CD4-positive, CD25-positive, alpha-beta regulatory T cell (primary cell): ENCODE measurements around the gene SNTG2. TPM values are rescaled to one million over a fixed set of nuclear protein-coding genes. Genes with fewer than 3 reads are reported as not detected.
"Not testable (repeated sequence)": the region's sequence is repeated elsewhere in the genome, so short reads cannot be mapped to it uniquely, and the experiment has no call there.

Source experiments
- ATAC-seq, 2 donors: fragments of 150-1000 bp; cut with Tn5 transposase; one replicate each; pipeline ENCODE4 v1.10.0; 2021; ENCODE audit warnings: low read depth in 2 of 2, moderate number of reproducible peaks in 2 of 2, moderate library complexity in 1 of 2
- DNase-seq, 3 donors: peaks; one replicate each; pipeline versions ENCODE4 v3.0.0 to v3.0.0-alpha.2; 2012 to 2022; ENCODE audit warnings: mixed read lengths in 1 of 3
- H3K27ac ChIP-seq: one replicate; pipeline ENCODE4 v1.7.0; 2013; ENCODE audit warnings: mild to moderate bottlenecking, low read length; ENCODE audit not compliant: insufficient read depth, poor library complexity, severe bottlenecking
- H3K27me3 ChIP-seq: one replicate; pipeline ENCODE4 v1.7.0; 2013; ENCODE audit warnings: low read length; ENCODE audit not compliant: control insufficient read depth, insufficient read depth
- H3K36me3 ChIP-seq: one replicate; pipeline ENCODE4 v1.7.0; 2013; ENCODE audit warnings: mild to moderate bottlenecking, low read length, moderate library complexity; ENCODE audit not compliant: control insufficient read depth, insufficient read depth
- H3K4me1 ChIP-seq: 2 replicates; pipeline ENCODE4 v1.7.0; 2013; ENCODE audit warnings: mild to moderate bottlenecking, low read length; ENCODE audit not compliant: insufficient read depth, control insufficient read depth, poor library complexity, severe bottlenecking
- H3K4me3 ChIP-seq: one replicate; pipeline ENCODE4 v1.7.0; 2013; ENCODE audit warnings: low read depth, mild to moderate bottlenecking, low read length, moderate library complexity
- H3K9me3 ChIP-seq, 2 experiments: 1 replicate in 1 of 2; 2 replicates in 1 of 2; pipeline ENCODE4 v1.7.0; 2013; ENCODE audit warnings: low read length in 2 of 2, mild to moderate bottlenecking in 1 of 2, moderate library complexity in 1 of 2; ENCODE audit not compliant: control insufficient read depth in 2 of 2
- H3K27ac Mint-ChIP-seq, 3 donors: one replicate each; pipeline ENCODE4 v1.8.0; 2020 to 2022; ENCODE audit warnings: mild to moderate bottlenecking in 3 of 3, mixed read lengths in 3 of 3, moderate library complexity in 2 of 3
- H3K27me3 Mint-ChIP-seq: one replicate; pipeline ENCODE4 v1.8.0; 2022; ENCODE audit warnings: mild to moderate bottlenecking, mixed read lengths
- H3K36me3 Mint-ChIP-seq: one replicate; pipeline ENCODE4 v1.8.0; 2020; ENCODE audit warnings: mixed read lengths
- H3K4me1 Mint-ChIP-seq, 4 donors: one replicate each; pipeline ENCODE4 v1.8.0; 2020 to 2022; ENCODE audit warnings: mixed read lengths in 4 of 4, mild to moderate bottlenecking in 1 of 4
- H3K4me3 Mint-ChIP-seq, 4 donors: one replicate each; pipeline ENCODE4 v1.8.0; 2020 to 2022; ENCODE audit warnings: mild to moderate bottlenecking in 4 of 4, mixed read lengths in 4 of 4, moderate library complexity in 3 of 4
- H3K9me3 Mint-ChIP-seq, 7 donors: one replicate each; pipeline ENCODE4 v1.8.0; 2020 to 2022; ENCODE audit warnings: mixed read lengths in 7 of 7, mild to moderate bottlenecking in 3 of 7, moderate library complexity in 2 of 7
- polyA plus RNA-seq, 4 donors: library from polyadenylated mRNA; unstranded; fragments of 300-500 nt; fragmentation: Illumina TruSeq; gene quantifications; one replicate each; pipeline ENCODE4 v1.2.3, GENCODE V29; 2021
- total RNA-seq: library from RNA; stranded (reverse); gene quantifications from one replicate; pipeline ENCODE4 v1.2.3, GENCODE V29; 2022

SNTG2 gene
- total and polyA plus RNA-seq, 5 donors from 2014 or later: 0.64 TPM; not detected in 4

DNA sequence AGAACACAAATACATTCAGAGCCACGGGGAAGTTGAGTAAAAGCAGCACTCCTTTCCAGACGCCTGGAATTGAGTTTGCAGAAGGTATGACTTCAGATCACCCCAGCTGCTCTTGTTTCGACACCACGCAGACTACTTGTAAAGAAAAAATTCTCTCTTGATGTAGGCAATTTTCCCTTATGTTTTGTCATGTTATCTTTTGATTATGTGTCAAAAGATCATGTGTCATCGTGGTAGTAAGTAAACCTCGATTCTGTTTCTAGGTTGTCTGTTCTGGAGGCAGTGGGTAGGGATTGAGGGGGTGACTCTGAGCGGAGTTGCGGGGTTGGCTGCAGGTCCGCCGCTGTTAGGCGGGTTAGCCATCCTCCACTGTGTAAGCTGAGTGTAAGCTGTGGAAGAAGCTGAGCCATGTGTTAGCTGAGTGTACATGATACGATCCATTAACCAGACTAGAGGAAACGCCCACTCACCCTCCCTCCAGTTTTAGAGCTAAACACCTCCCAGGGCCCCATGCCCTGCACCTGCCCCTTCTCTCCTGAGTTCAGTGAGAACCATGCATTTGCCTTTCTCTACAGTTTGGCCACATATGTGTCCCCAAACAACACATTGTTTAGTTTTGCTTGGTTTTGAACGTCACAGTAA lies 181.8 kb downstream of the SNTG2 start:
- no peaks in the 10 kb centered on the region for H3K36me3 Mint-ChIP-seq
- Histone ChIP-seq H3K36me3 (no peaks in the 10 kb centered on the region), H3K4me1 (no peaks in the 10 kb centered on the region), H3K27me3 (no peaks in the 10 kb centered on the region), H3K9me3 (no peaks in the 10 kb centered on the region), H3K4me3 (no peak overlapping the region), H3K27ac (no peak overlapping the region)
- H3K27ac Mint-ChIP-seq: no peak overlapping the region
- no peak overlapping the region for H3K4me3 Mint-ChIP-seq
- DNase-seq (no peak), ATAC-seq (peak in 1 of 2 donors; percentile 11)
- H3K9me3 Mint-ChIP-seq: peaks cover 0 to 2% (median 0%) of the 10 kb centered on the region in 7 donors
- peaks cover 6% of the 10 kb centered on the region for H3K27me3 Mint-ChIP-seq
- peaks cover 0 to 12% (median 3%) of the 10 kb centered on the region in 4 donors for H3K4me1 Mint-ChIP-seq

- H3K4me1 Mint-ChIP-seq: peaks cover 0 to 12% (median 3%) of the 10 kb centered on the region in 4 donors
- not testable (repeated sequence) for H3K27me3 ChIP-seq, H3K9me3 ChIP-seq, ATAC-seq, H3K36me3 Mint-ChIP-seq, H3K27ac ChIP-seq, H3K36me3 ChIP-seq, H3K9me3 Mint-ChIP-seq, H3K27ac Mint-ChIP-seq, H3K27me3 Mint-ChIP-seq, H3K4me1 ChIP-seq, H3K4me3 ChIP-seq, DNase-seq
- peak overlapping the region in 2 of 4 donors; percentile 24 for H3K4me3 Mint-ChIP-seq
These were observed 183.2 kb downstream of the SNTG2 start for GRCh38 chr2:1133896-1134295.

- ATAC-seq: no peak
- no peak overlapping the region for H3K4me3 ChIP-seq
- Mint-ChIP-seq H3K36me3 (no peaks in the 10 kb centered on the region), H3K27me3 (peaks cover 6% of the 10 kb centered on the region), H3K9me3 (peaks cover 0 to 2% (median 0%) of the 10 kb centered on the region in 7 donors), H3K27ac (no peak overlapping the region), H3K4me1 (peaks cover 0 to 12% (median 3%) of the 10 kb centered on the region in 4 donors), H3K4me3 (no peak overlapping the region)
- H3K27ac ChIP-seq: no peak overlapping the region
- no peaks in the 10 kb centered on the region for H3K9me3 ChIP-seq
- no peaks in the 10 kb centered on the region for H3K27me3 ChIP-seq
- H3K4me1 ChIP-seq: no peaks in the 10 kb centered on the region
- DNase-seq: no peak
- no peaks in the 10 kb centered on the region for H3K36me3 ChIP-seq
These were observed 184.0 kb downstream of the SNTG2 start for GRCh38 chr2:1134629-1135028.

DNA sequence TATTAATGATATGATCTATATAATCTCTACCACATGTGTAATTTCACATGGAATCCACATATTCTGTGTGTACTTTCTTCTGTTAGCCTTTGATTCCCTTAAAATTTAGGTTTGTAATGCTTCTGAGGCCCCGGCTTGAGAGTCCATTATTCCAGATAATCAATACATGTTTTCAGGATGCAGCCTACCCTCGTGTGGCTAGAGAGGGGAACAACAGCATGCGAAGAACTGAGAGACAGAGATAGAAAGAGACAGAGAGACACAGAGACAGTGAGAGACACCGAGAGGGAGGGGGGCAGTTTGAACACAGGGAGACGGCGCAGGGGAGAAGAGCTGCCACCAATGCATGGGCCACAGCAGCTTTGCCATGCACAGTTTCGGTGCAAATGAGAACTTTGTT lies 185.4 kb downstream of the SNTG2 start:
- no peak for DNase-seq
- Histone ChIP-seq H3K9me3 (no peaks in the 10 kb centered on the region), H3K4me1 (no peaks in the 10 kb centered on the region), H3K36me3 (no peaks in the 10 kb centered on the region), H3K27ac (no peak overlapping the region), H3K27me3 (no peaks in the 10 kb centered on the region), H3K4me3 (no peak overlapping the region)
- peaks cover 6% of the 10 kb centered on the region for H3K27me3 Mint-ChIP-seq
- H3K4me1 Mint-ChIP-seq: peaks cover 0 to 15% (median 3%) of the 10 kb centered on the region in 4 donors
- H3K4me3 Mint-ChIP-seq: peak overlapping the region in 1 of 4 donors; percentile 47
- H3K27ac Mint-ChIP-seq: no peak overlapping the region
- ATAC-seq: no peak
- H3K9me3 Mint-ChIP-seq: peaks cover 0 to 2% (median 0%) of the 10 kb centered on the region in 7 donors
- no peaks in the 10 kb centered on the region for H3K36me3 Mint-ChIP-seq

DNA sequence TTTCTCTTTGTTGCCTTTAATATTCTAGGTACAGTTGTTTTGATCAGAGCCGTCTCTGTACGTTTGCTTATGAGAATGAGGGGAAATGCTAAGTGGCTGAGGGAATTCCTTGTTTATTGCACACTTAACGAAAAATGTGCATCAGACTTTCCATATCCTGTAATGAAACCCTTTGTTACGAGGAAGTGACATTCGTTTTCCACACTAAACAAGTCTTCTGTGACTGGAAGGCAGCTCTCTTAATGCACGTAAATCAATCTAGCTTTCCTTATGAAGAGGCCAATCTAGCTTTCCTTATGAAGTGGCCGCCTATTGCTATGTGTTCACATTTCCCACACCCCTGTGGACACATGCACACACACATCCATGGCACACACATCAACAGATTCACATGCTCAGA lies 186.2 kb downstream of the SNTG2 start:
- Mint-ChIP-seq H3K9me3 (no peaks in the 10 kb centered on the region), H3K4me1 (peaks cover 0 to 15% (median 3%) of the 10 kb centered on the region in 4 donors), H3K27ac (no peak overlapping the region), H3K27me3 (peaks cover 3% of the 10 kb centered on the region), H3K4me3 (no peak overlapping the region), H3K36me3 (no peaks in the 10 kb centered on the region)
- Histone ChIP-seq H3K27me3 (no peaks in the 10 kb centered on the region), H3K27ac (no peak overlapping the region), H3K9me3 (no peaks in the 10 kb centered on the region), H3K4me3 (no peak overlapping the region), H3K4me1 (no peaks in the 10 kb centered on the region), H3K36me3 (no peaks in the 10 kb centered on the region)
- ATAC-seq (no peak), DNase-seq (no peak)

DNA sequence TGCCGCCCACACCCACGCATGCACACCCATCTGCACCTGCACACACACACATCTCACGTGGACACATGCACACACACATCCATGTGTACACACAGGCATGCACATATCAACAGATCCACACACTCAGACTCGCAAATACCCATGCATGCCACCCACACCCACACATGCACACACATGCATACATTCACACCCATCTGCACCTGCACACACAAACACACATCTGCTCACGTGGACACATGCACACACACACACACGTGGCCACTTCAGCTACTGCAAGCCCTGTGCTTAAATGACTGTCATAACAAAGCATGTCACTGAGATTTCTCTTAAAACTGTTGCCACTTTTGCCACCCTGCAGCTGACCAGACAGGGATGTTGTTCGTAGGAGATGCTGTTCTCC lies 186.6 kb downstream of the SNTG2 start:
- Mint-ChIP-seq H3K27ac (no peak overlapping the region), H3K27me3 (no peaks in the 10 kb centered on the region), H3K9me3 (no peaks in the 10 kb centered on the region), H3K4me1 (peaks cover 0 to 15% (median 3%) of the 10 kb centered on the region in 4 donors), H3K4me3 (no peak overlapping the region), H3K36me3 (no peaks in the 10 kb centered on the region)
- no peaks in the 10 kb centered on the region for H3K27me3 ChIP-seq
- no peaks in the 10 kb centered on the region for H3K9me3 ChIP-seq
- ATAC-seq: no peak
- no peak for DNase-seq
- no peak overlapping the region for H3K27ac ChIP-seq
- no peak overlapping the region for H3K4me3 ChIP-seq
- no peaks in the 10 kb centered on the region for H3K4me1 ChIP-seq
- H3K36me3 ChIP-seq: no peaks in the 10 kb centered on the region

GRCh38 chr2:1137913-1138391 lies 187.3 kb downstream of the SNTG2 start:
- H3K36me3 ChIP-seq: no peaks in the 10 kb centered on the region
- H3K9me3 ChIP-seq: no peaks in the 10 kb centered on the region
- no peak overlapping the region for H3K27ac ChIP-seq
- H3K27me3 ChIP-seq: no peaks in the 10 kb centered on the region
- H3K4me1 ChIP-seq: no peaks in the 10 kb centered on the region
- ATAC-seq (no peak), DNase-seq (no peak)
- peaks cover 0 to 15% (median 2%) of the 10 kb centered on the region in 4 donors for H3K4me1 Mint-ChIP-seq
- H3K9me3 Mint-ChIP-seq: peaks cover 0 to 2% (median 0%) of the 10 kb centered on the region in 7 donors
- H3K36me3 Mint-ChIP-seq: no peaks in the 10 kb centered on the region
- H3K27ac Mint-ChIP-seq: peak overlapping the region in 1 of 3 donors; percentile 12
- H3K4me3 Mint-ChIP-seq: no peak overlapping the region
- no peaks in the 10 kb centered on the region for H3K27me3 Mint-ChIP-seq
- no peak overlapping the region for H3K4me3 ChIP-seq
